Stomach (tissue), 9 donors: Measurements from ENCODE around the gene RYR3. TPM values are rescaled to one million over a fixed set of nuclear protein-coding genes. Genes with fewer than 3 reads are reported as not detected.
"Not testable (repeated sequence)": the region's sequence is repeated elsewhere in the genome, so short reads cannot be mapped to it uniquely, and the experiment has no call there.

Experiments used
- DNase-seq, 2 donors: peaks; one replicate each; pipeline versions ENCODE4 v3.0.0 to v3.0.0-alpha.2; 2013 to 2019
- H3K27ac ChIP-seq, 5 donors: fragments of 200-600 bp in 4 of 5; sonication (generic) in 4 of 5; one replicate each; pipeline ENCODE4 v1.5.1; 2013 to 2019; ENCODE audit warnings: mild to moderate bottlenecking in 1 of 5, moderate library complexity in 1 of 5
- H3K27me3 ChIP-seq, 3 donors: fragments of 200-600 bp; sonication (generic); one replicate each; pipeline ENCODE4 v1.5.1; 2017 to 2019; ENCODE audit warnings: mixed run types in 1 of 3
- H3K36me3 ChIP-seq, 4 donors: fragments of 200-600 bp; sonication (generic); 1 replicate in 3 of 4; 2 replicates in 1 of 4; pipeline ENCODE4 v1.5.1; 2016 to 2019
- H3K4me1 ChIP-seq, 4 donors: fragments of 200-600 bp; sonication (generic); one replicate each; pipeline ENCODE4 v1.5.1; 2016 to 2019
- H3K4me3 ChIP-seq, 4 donors: fragments of 200-600 bp; sonication (generic) in 3 of 4; one replicate each; pipeline ENCODE4 v1.5.1; 2016 to 2019; ENCODE audit warnings: mild to moderate bottlenecking in 1 of 4
- H3K9me3 ChIP-seq, 4 donors: fragments of 200-600 bp; sonication (generic); one replicate each; pipeline ENCODE4 v1.5.1; 2016 to 2019
- EP300 ChIP-seq: sonication (generic); formaldehyde crosslinking; IDR thresholded peaks from one replicate; pipeline ENCODE4 v1.6.1; 2017; ENCODE audit warnings: antibody characterized with exemption
- POLR2A ChIP-seq, 4 donors: fragments of 450-650 bp; IDR thresholded peaks; one replicate each; pipeline ENCODE4 v1.6.1; 2016; ENCODE audit warnings: antibody characterized with exemption in 4 of 4, control low read depth in 2 of 4, mild to moderate bottlenecking in 1 of 4, moderate library complexity in 1 of 4
- POLR2AphosphoS5 ChIP-seq, 3 donors: sonication (generic); formaldehyde crosslinking; IDR thresholded peaks; one replicate each; pipeline ENCODE4 v1.6.1; 2016; ENCODE audit warnings: antibody characterized with exemption in 3 of 3
- WGBS, 5 donors: extraction: QIAGEN DNeasy Blood & Tissue Kit in 3 of 5; methylation state at CpG; one replicate each; pipeline versions ENCODE4 v1.1.5 to v1.1.7; 2013 to 2018; 5-methylcytosine and 5-hydroxymethylcytosine counted together
- intact Hi-C: fragments of 100-400 bp; cut with DNase I; formaldehyde crosslinking; loops from one replicate; pipeline ENCODE4 v1.15.1; 2023; ENCODE audit warnings: low total_unique reads
- polyA plus RNA-seq, 3 donors: library from polyadenylated mRNA; stranded (reverse); fragments of 200-250 nt; gene quantifications; one replicate each; pipeline ENCODE4 v1.2.3, GENCODE V29; 2013
- total RNA-seq, 5 donors: library from RNA; depleted of rRNA; stranded (reverse); fragments of >200 nt; gene quantifications; one replicate each; pipeline versions ENCODE4 v1.1.0 to v1.2.3, GENCODE V29; 2014 to 2016
- TF ChIP-seq, protein P1 (sequence below), 7 experiments: fragments of 450-650 bp in 4 of 7; fragments of 200-600 bp in 3 of 7; sonication (generic) in 3 of 7; IDR thresholded peaks; one replicate each; pipeline ENCODE4 v1.5.1; 2016 to 2019; ENCODE audit warnings: antibody characterized with exemption in 7 of 7, control low read depth in 2 of 7, mild to moderate bottlenecking in 1 of 7
- donor health status: healthy with polysubstance abuse.
- donor health status: Bipolar disorder and iron deficiency.
- donor health status: healthy.

Gene RYR3
- total and polyA plus RNA-seq, 8 donors: 0.12 to 36.2 (median 4.0) TPM

DNA sequence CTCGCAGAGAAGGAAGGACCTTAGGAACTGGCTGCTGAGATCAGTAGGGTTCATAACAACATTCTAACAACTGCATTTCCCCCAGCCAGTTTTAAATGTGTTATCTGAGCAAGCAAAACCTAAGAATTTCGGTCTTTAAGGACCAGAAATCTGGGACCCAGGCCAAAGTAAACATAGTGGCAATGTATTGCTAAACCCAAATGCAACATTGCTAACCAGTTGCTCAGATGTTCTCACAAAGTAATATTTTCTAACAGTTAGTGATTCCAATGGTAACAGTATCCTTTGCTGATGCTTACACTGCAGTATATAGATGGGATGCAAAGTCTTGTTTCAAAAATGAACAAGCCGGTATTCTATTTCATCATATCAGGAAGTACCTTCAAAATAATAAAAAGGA lies 254.3 kb downstream of the RYR3 start:
- Histone ChIP-seq H3K4me3 (no peak overlapping the region), H3K9me3 (no peaks in the 10 kb centered on the region), H3K4me1 (no peaks in the 10 kb centered on the region), H3K36me3 (peaks cover 0 to 9% (median 0%) of the 10 kb centered on the region in 4 donors), H3K27ac (no peak overlapping the region), H3K27me3 (no peaks in the 10 kb centered on the region)
- DNase-seq: no peak
- no peak for TF ChIP-seq POLR2A (IDR thresholded peaks at IDR 0.05)
- no peak for TF ChIP-seq EP300
- no peak for TF ChIP-seq POLR2AphosphoS5 (IDR thresholded peaks at IDR 0.05)
- TF ChIP-seq, protein P1, sequence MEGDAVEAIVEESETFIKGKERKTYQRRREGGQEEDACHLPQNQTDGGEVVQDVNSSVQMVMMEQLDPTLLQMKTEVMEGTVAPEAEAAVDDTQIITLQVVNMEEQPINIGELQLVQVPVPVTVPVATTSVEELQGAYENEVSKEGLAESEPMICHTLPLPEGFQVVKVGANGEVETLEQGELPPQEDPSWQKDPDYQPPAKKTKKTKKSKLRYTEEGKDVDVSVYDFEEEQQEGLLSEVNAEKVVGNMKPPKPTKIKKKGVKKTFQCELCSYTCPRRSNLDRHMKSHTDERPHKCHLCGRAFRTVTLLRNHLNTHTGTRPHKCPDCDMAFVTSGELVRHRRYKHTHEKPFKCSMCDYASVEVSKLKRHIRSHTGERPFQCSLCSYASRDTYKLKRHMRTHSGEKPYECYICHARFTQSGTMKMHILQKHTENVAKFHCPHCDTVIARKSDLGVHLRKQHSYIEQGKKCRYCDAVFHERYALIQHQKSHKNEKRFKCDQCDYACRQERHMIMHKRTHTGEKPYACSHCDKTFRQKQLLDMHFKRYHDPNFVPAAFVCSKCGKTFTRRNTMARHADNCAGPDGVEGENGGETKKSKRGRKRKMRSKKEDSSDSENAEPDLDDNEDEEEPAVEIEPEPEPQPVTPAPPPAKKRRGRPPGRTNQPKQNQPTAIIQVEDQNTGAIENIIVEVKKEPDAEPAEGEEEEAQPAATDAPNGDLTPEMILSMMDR (IDR thresholded peaks at IDR 0.05): no peak
- intact Hi-C loops: no loop called here
- 41 to 54% (median 50%) methylated on average over 3 of the region's 3 CpGs for WGBS, 5 donors

DNA sequence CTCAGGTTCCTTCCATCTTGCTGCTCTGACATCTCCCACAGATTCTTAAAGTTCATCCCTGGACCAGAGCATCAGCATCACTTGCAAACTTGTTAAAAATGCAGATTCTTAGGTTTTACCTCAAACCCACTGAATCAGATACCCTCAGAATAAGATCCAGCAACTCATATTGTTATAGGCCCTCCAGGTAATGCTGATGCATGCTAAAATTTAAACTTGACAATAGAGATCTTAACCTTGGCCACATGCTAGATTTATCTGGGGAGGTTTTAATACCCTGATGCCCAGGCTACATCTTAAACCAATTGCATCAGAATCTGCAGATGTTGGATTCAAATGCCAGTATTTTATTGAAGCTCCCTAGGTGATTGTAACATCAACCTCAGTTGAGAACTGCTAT lies 256.9 kb downstream of the RYR3 start:
- intact Hi-C loops: no loop called here
- TF ChIP-seq POLR2AphosphoS5 (IDR thresholded peaks at IDR 0.05) (no peak), POLR2A (IDR thresholded peaks at IDR 0.05) (no peak), EP300 (no peak)
- TF ChIP-seq, protein P1 (IDR thresholded peaks at IDR 0.05): no peak
- peaks cover 0 to 4% (median 0%) of the 10 kb centered on the region in 4 donors for H3K9me3 ChIP-seq
- no peak overlapping the region for H3K27ac ChIP-seq
- peaks cover 0 to 9% (median 0%) of the 10 kb centered on the region in 4 donors for H3K36me3 ChIP-seq
- H3K27me3 ChIP-seq: no peaks in the 10 kb centered on the region
- DNase-seq: no peak
- H3K4me1 ChIP-seq: no peaks in the 10 kb centered on the region
- H3K4me3 ChIP-seq: no peak overlapping the region

DNA sequence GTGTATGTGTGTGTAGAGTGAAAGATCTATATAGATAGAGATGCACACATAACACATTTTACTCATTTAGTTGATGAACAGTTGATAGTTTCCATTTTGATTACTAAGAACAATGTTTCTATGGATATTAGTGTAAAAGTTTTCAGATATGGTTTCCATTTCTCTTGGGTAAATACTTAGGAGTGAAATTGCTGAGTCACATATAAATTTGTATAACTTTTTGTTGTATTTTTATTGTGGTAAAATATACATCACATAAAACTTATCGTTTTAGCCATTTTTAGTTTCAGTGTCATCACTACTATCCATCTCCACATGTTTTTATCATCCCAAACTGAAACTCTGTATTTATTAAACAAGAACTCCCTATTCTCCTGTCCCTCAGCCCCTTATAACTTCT lies 258.3 kb downstream of the RYR3 start:
- intact Hi-C loops: no loop called here
- Histone ChIP-seq H3K36me3 (peaks cover 0 to 9% (median 0%) of the 10 kb centered on the region in 4 donors), H3K4me3 (no peak overlapping the region), H3K27ac (no peak overlapping the region), H3K27me3 (no peaks in the 10 kb centered on the region), H3K4me1 (no peaks in the 10 kb centered on the region), H3K9me3 (peaks cover 0 to 4% (median 0%) of the 10 kb centered on the region in 4 donors)
- no peak for TF ChIP-seq POLR2A (IDR thresholded peaks at IDR 0.05)
- TF ChIP-seq, protein P1 (IDR thresholded peaks at IDR 0.05): no peak
- TF ChIP-seq POLR2AphosphoS5 (IDR thresholded peaks at IDR 0.05): no peak
- no peak for TF ChIP-seq EP300
- WGBS, 5 donors: 79 to 90% (median 87%) methylated on average over 1 of the region's 1 CpG
- DNase-seq: no peak

DNA sequence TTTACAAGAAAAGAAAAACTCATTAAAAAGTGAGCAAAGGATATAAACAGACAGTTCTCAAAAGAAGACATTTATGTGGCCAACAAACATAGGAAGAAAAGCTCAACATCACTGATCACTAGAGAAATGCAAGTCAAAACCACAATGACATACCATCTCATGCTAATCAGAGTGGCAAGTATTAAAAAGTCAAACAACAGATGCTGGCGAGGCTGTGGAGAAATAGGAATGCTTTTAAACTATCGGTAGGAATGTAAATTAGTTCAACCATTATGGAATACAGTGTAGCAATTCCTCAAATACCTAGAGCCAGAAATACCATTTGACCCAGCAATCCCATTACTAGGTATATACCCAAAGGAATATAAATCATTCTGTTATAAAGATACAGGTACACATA lies 267.1 kb downstream of the RYR3 start:
- H3K27me3 ChIP-seq, intact Hi-C loops, H3K4me3 ChIP-seq, H3K36me3 ChIP-seq, H3K4me1 ChIP-seq, H3K27ac ChIP-seq, DNase-seq, H3K9me3 ChIP-seq: not testable (repeated sequence)
- WGBS, 5 donors: 49 to 92% (median 84%) methylated on average over 2 of the region's 2 CpGs

DNA sequence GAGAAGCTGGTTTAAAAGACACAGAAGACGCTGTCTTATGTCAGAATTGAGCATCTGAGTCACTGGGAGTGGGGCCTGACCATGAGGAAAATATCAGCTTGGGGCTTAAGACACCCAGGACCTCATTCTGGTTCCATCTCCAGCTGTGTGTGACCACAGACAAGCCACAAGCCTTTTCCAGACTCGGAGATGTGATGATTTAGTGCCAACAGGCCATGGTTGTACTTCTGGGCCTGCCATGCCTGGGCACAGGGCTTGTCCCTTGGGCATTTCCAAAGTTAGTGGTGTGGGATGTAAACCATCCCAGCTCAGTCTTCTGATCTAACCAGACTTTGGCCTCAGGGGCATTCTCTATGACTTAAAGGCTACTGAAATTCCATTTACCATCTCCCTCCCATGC lies 269.8 kb downstream of the RYR3 start:
- H3K9me3 ChIP-seq: no peaks in the 10 kb centered on the region
- no peaks in the 10 kb centered on the region for H3K4me1 ChIP-seq
- H3K4me3 ChIP-seq: no peak overlapping the region
- WGBS, 5 donors: 64 to 86% (median 75%) methylated on average over 2 of the region's 2 CpGs
- no peak for TF ChIP-seq POLR2A (IDR thresholded peaks at IDR 0.05)
- TF ChIP-seq, protein P1 (IDR thresholded peaks at IDR 0.05): no peak
- no peak for TF ChIP-seq POLR2AphosphoS5 (IDR thresholded peaks at IDR 0.05)
- TF ChIP-seq EP300: no peak
- intact Hi-C loops: no loop called here
- H3K36me3 ChIP-seq: no peaks in the 10 kb centered on the region
- DNase-seq: no peak
- H3K27ac ChIP-seq: no peak overlapping the region
- no peaks in the 10 kb centered on the region for H3K27me3 ChIP-seq
